Transverse colon (tissue), 4 donors: ENCODE results near the gene ZNF641. TPM values are rescaled to one million over a fixed set of nuclear protein-coding genes. Genes with fewer than 3 reads are reported as not detected.

ENCODE experiments used
- DNase-seq: peaks from one replicate; pipeline ENCODE4 v3.0.0-alpha.2; 2019
- H3K27ac ChIP-seq, 4 donors: fragments of 200-600 bp; sonication (generic); 2 replicates each; pipeline ENCODE4 v1.5.1; 2016 to 2018; ENCODE audit warnings: inconsistent platforms in 4 of 4
- H3K27me3 ChIP-seq: fragments of 200-600 bp; sonication (generic); 2 replicates; pipeline ENCODE4 v1.5.1; 2017; ENCODE audit warnings: inconsistent platforms
- H3K36me3 ChIP-seq, 4 donors: fragments of 200-600 bp; sonication (generic); 2 replicates each; pipeline ENCODE4 v1.5.1; 2017 to 2019; ENCODE audit warnings: inconsistent platforms in 4 of 4
- H3K4me1 ChIP-seq, 4 donors: fragments of 200-600 bp; sonication (generic); 2 replicates each; pipeline ENCODE4 v1.5.1; 2017 to 2020; ENCODE audit warnings: inconsistent platforms in 4 of 4
- H3K4me3 ChIP-seq, 4 donors: fragments of 200-600 bp; sonication (generic); 1 replicate in 1 of 4; 2 replicates in 3 of 4; pipeline versions ENCODE4 v1.5.1 to v1.6.1; 2017 to 2019; ENCODE audit warnings: inconsistent platforms in 4 of 4
- H3K9me3 ChIP-seq, 2 donors: fragments of 200-600 bp; sonication (generic); 2 replicates each; pipeline ENCODE4 v1.5.1; 2017 to 2019; ENCODE audit warnings: inconsistent platforms in 2 of 2
- EP300 ChIP-seq: sonication (generic); formaldehyde crosslinking; IDR thresholded peaks from one replicate; pipeline ENCODE4 v1.6.1; 2017; ENCODE audit warnings: antibody characterized with exemption, low read depth
- POLR2A ChIP-seq: fragments of 450-650 bp; IDR thresholded peaks from one replicate; pipeline ENCODE4 v1.6.1; 2016; ENCODE audit warnings: antibody characterized with exemption, mild to moderate bottlenecking, moderate library complexity
- POLR2AphosphoS5 ChIP-seq, 3 donors: sonication (generic); formaldehyde crosslinking; IDR thresholded peaks; one replicate each; pipeline ENCODE4 v1.6.1; 2016; ENCODE audit warnings: antibody characterized with exemption in 3 of 3
- WGBS, 2 donors: methylation state at CpG; one replicate each; pipeline ENCODE4 v1.1.5; 2018; ENCODE audit warnings: low coverage in 1 of 2; 5-methylcytosine and 5-hydroxymethylcytosine counted together
- in situ Hi-C, 4 donors: fragments of 200-750 bp; cut with MboI; loops; one replicate each; pipeline versions ENCODE4 v1.15.0 to v1.15.1; 2017; ENCODE audit warnings: low sequenced_read_pairs in 3 of 4, low pct_ligation_motif_present in 1 of 4, low pct_unique_long_range_greater_than_20kb in 1 of 4
- intact Hi-C: fragments of 100-400 bp; cut with DNase I; formaldehyde crosslinking; loops from one replicate; pipeline ENCODE4 v1.15.1; 2023; ENCODE audit warnings: low total_unique reads
- total RNA-seq, 4 donors: library from RNA; depleted of rRNA; stranded (reverse); fragments of >200 nt; gene quantifications; one replicate each; pipeline ENCODE4 v1.1.0, GENCODE V29; 2016
- TF ChIP-seq, protein P1 (sequence below), 5 experiments: fragments of 200-600 bp in 3 of 5; fragments of 450-650 bp in 2 of 5; sonication (generic) in 3 of 5; IDR thresholded peaks; 1 replicate in 2 of 5; 2 replicates in 3 of 5; pipeline ENCODE4 v1.5.1; 2016 to 2017; ENCODE audit warnings: antibody characterized with exemption in 5 of 5, inconsistent platforms in 3 of 5, mild to moderate bottlenecking in 2 of 5, moderate library complexity in 1 of 5

The ZNF641 gene
- total RNA-seq, 4 donors from 2014 or later: 11.5 to 27.7 (median 15.2) TPM

DNA sequence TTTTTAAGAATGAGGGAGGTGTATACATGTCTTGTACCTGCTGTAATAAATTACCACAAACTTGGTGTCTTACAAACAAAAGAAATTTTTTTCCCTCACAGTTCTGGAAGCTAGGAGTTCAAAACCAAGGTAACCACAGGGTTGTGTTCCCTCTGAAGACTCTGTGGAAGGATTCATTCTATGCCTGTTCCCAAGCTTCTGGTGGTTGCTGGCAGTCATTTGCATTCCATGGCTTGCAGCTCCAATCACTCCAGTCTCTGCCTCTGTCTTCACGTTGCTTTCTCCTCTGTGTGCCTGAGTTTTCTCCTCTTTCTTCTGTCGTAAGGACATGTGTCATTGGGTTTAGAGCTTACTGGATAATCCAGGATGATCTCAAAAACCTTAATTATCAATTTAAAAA lies 15.4 kb upstream of the ZNF641 start:
- TF ChIP-seq EP300 (no peak), POLR2AphosphoS5 (IDR thresholded peaks at IDR 0.05) (no peak), POLR2A (no peak)
- TF ChIP-seq, protein P1, sequence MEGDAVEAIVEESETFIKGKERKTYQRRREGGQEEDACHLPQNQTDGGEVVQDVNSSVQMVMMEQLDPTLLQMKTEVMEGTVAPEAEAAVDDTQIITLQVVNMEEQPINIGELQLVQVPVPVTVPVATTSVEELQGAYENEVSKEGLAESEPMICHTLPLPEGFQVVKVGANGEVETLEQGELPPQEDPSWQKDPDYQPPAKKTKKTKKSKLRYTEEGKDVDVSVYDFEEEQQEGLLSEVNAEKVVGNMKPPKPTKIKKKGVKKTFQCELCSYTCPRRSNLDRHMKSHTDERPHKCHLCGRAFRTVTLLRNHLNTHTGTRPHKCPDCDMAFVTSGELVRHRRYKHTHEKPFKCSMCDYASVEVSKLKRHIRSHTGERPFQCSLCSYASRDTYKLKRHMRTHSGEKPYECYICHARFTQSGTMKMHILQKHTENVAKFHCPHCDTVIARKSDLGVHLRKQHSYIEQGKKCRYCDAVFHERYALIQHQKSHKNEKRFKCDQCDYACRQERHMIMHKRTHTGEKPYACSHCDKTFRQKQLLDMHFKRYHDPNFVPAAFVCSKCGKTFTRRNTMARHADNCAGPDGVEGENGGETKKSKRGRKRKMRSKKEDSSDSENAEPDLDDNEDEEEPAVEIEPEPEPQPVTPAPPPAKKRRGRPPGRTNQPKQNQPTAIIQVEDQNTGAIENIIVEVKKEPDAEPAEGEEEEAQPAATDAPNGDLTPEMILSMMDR (IDR thresholded peaks at IDR 0.05): no peak
- no peak overlapping the region for H3K4me3 ChIP-seq

DNA sequence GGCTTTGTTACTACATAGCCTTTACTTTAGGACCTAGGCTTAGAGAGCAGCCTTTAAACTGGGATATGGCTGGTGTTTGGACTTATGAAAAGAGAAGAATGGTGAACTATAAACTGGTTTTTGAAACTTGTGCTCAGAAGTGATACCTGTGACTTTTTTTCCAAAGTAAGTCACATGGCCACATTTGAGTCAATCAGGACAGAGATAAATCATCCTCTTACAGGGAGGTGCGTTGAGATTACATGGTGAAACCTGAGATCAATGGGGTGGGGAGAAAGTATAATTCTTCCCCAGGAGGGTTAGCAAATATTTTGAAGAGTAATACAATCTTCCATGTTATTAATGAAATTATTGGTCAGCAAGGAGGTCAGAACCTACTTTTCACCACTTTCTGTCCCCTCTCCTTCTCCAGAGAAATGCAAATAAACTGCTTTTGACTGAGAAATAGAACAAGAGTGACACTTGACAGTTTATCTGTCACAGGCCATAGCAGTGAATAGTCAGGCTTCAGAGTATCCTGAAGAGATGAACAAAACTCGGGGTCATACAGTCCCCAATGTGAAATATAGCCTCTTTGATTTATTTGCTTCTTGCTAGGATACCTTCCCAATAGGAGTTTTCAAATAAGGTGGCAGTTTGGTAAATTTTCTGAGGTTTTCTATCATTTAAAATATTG lies 11.1 kb upstream of the ZNF641 start:
- H3K27ac ChIP-seq: no peak overlapping the region
- no peaks in the 10 kb centered on the region for H3K4me1 ChIP-seq
- intact Hi-C loops: no loop called here
- H3K9me3 ChIP-seq: no peaks in the 10 kb centered on the region
- no peaks in the 10 kb centered on the region for H3K27me3 ChIP-seq
- H3K36me3 ChIP-seq: no peaks in the 10 kb centered on the region
- TF ChIP-seq EP300: no peak
- TF ChIP-seq, protein P1 (IDR thresholded peaks at IDR 0.05): no peak
- no peak for TF ChIP-seq POLR2A
- no peak for TF ChIP-seq POLR2AphosphoS5 (IDR thresholded peaks at IDR 0.05)
- in situ Hi-C loops: no loop called here
- no peak overlapping the region for H3K4me3 ChIP-seq
- WGBS, 2 donors: 73 to 84% methylated on average over 2 of the region's 2 CpGs
- DNase-seq: no peak

More for the DNA sequence above, 15.4 kb upstream of the ZNF641 start:
- Histone ChIP-seq H3K4me1 (no peaks in the 10 kb centered on the region), H3K36me3 (no peaks in the 10 kb centered on the region), H3K9me3 (no peaks in the 10 kb centered on the region), H3K27me3 (no peaks in the 10 kb centered on the region), H3K27ac (no peak overlapping the region)
- 69 to 72% methylated on average over 2 of the region's 2 CpGs for WGBS, 2 donors
- intact Hi-C loops: no loop called here
- in situ Hi-C loops: no loop called here
- DNase-seq: no peak

DNA sequence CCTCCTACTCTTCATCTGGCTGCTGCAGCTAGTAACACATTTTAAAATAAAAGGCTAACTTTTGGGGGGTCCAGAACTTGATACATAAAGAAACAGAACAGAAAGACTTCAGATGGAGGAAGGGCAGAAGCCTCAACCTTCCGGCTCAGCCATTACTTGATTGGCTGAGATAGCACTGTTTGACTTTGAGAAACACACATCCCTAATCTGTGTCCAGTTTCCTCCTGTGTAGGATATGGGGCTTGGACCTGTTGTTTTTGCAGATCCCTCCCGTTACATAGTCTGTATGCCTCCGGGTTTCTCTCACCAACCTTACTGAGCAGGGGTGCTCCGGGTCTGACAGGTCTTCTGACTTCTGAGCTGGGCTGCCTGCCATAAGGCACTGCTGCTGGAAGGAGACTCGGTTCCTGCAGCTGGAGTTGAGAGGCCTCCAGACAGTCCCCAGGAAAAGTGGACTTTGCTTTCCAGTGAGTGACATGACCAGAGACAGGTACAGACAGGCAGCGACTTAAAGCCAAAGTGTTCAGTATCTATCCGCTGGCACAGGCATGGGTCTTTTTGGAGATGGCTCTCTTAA lies 8.3 kb upstream of the ZNF641 start:
- intact Hi-C loops (no loop called here), in situ Hi-C loops (no loop called here)
- Histone ChIP-seq H3K4me3 (no peak overlapping the region), H3K27ac (no peak overlapping the region), H3K9me3 (no peaks in the 10 kb centered on the region), H3K36me3 (no peaks in the 10 kb centered on the region), H3K27me3 (no peaks in the 10 kb centered on the region), H3K4me1 (no peaks in the 10 kb centered on the region)
- TF ChIP-seq POLR2A (no peak), POLR2AphosphoS5 (IDR thresholded peaks at IDR 0.05) (no peak), EP300 (no peak)
- TF ChIP-seq, protein P1 (IDR thresholded peaks at IDR 0.05): no peak
- no peak for DNase-seq
- 67 to 68% methylated on average over 1 to 7 of the region's 7 CpGs for WGBS, 2 donors

DNA sequence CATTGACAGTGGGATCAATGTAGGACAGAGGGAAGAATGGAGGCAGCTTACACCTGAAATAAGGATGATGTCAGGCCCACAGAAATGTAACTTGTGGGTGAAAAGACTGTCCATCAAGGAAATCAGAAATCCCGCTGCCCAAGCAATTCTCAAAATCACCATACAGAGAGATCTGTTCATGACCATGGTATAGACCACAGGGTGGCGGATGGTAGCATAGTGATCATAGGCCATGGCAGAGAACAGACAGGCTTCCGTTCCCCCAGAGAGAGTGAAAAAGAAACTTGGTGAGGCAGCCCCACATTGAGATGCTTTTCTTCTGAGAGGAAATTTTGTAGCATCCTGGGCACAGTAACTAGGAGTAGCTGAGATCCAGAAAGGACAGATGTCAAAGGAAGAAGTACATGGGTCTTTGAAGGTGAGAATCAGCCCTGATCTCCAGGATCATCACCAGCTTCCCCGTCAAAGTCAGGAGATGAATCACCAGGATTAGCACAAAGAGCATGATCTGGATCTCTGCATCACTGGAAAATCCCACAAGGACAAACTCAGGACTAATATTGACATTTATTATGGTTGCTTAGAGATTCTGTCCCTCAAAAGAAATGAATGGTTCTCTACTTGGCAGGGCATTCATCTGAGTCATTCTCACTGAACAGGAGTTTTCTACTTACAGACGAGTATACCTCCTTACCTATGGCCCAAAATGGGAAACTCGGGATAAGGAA lies 5.5 kb upstream of the ZNF641 start:
- Histone ChIP-seq H3K27ac (no peak overlapping the region), H3K27me3 (no peaks in the 10 kb centered on the region), H3K4me3 (no peak overlapping the region), H3K9me3 (no peaks in the 10 kb centered on the region), H3K4me1 (peaks cover 0 to 10% (median 6%) of the 10 kb centered on the region in 4 donors), H3K36me3 (no peaks in the 10 kb centered on the region)
- intact Hi-C loops (no loop called here), in situ Hi-C loops (no loop called here)
- 70 to 81% methylated on average over 4 to 6 of the region's 6 CpGs for WGBS, 2 donors
- TF ChIP-seq POLR2A (no peak), POLR2AphosphoS5 (IDR thresholded peaks at IDR 0.05) (no peak), EP300 (no peak)
- TF ChIP-seq, protein P1 (IDR thresholded peaks at IDR 0.05): no peak
- DNase-seq: no peak
